ENCODE data around the gene ZNF778. TPM values are rescaled to one million over a fixed set of nuclear protein-coding genes. Genes with fewer than 3 reads are reported as not detected.

ZNF778 gene
- total and polyA plus RNA-seq, 2 donors (not counting 1 experiment from before 2014, with no cell fraction given): 2.2 to 13.4 TPM

DNA sequence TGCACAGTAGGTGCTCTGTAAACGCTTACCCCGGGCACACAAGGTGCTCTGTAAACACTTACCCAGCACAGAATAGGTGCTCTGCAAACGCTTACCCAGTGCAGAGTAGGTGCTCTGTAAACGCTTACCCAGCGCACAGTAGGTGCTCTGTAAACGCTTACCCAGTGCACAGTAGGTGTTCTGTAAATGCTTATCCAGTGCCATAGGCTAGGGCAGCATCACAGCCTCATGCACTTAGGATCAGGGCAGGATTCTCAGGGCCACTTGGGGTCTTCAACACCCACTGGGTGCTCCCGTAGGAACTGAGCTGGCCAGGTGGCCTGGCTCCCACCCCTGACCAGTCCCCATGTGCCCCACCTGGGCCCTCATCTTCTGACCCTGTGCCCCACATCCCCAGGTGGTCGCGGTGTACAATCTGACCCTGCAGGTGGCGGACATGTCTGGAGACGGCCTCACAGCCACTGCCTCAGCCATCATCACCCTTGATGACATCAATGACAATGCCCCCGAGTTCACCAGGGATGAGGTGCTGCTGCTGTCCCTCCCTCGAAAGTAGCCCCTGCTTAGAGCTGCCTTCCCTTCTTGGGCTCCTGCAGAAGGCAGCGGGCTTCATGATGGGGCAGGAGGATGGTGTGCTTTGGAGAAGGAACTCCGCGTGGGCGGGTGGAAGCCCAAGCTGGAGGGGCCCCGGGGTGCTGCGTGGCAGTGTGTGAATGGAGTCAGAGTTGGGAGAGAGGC is 30.3 kb upstream of the ZNF778 start:
- no peak overlapping the region for H3K9ac ChIP-seq (ENCODE audit: low read length)
- Mint-ChIP-seq H3K4me1 (peaks cover 3% of the 10 kb centered on the region), H3K27ac (peak overlapping the region; percentile 84), H3K9me3 (ENCODE audit: insufficient read depth) (no peaks in the 10 kb centered on the region), H3K4me3 (no peak overlapping the region), H3K27me3 (no peaks in the 10 kb centered on the region)
- WGBS (ENCODE audit: insufficient coverage): 53% methylated on average over 18 of the region's 19 CpGs
- no peaks in the 10 kb centered on the region for H3K4me1 ChIP-seq (ENCODE audit: control insufficient read depth in 2 of 2, insufficient read depth in 2 of 2, low read length in 2 of 2)
- no peaks in the 10 kb centered on the region for H4K20me1 ChIP-seq (ENCODE audit: control insufficient read depth, insufficient read depth, low read length, poor library complexity, severe bottlenecking)
- no peaks in the 10 kb centered on the region for H3K36me3 ChIP-seq (replicated peaks in 1 of 2; ENCODE audit: control extremely low read depth in 1 of 2, control insufficient read depth in 1 of 2, extremely low read depth in 1 of 2, insufficient read depth in 2 of 2, low read length in 1 of 2)
- peaks cover 0 to 16% (median 0%) of the 10 kb centered on the region in 3 donors for H3K9me3 ChIP-seq (ENCODE audit: control extremely low read depth in 1 of 3, control insufficient read depth in 2 of 3, insufficient read depth in 1 of 3, low read length in 2 of 3)
- intact Hi-C loops (cut with micrococcal nuclease): no loop called here
- H3K27me3 ChIP-seq (replicated peaks in 1 of 4; ENCODE audit: control extremely low read depth in 1 of 4, control insufficient read depth in 3 of 4, insufficient read depth in 4 of 4, low read length in 3 of 4): peaks cover 0 to 3% (median 0%) of the 10 kb centered on the region in 4 experiments
- CTCF ChIA-PET: no interaction called here
- no peak overlapping the region for H3K4me3 ChIP-seq (ENCODE audit: control extremely low read depth in 1 of 5, extremely low read depth in 1 of 5, insufficient read depth in 1 of 5, low read depth in 2 of 5, low read length in 4 of 5)
- no peak overlapping the region for H3K27ac ChIP-seq (ENCODE audit: low read length in 2 of 2)
- no peaks in the 10 kb centered on the region for H3K79me2 ChIP-seq (ENCODE audit: control insufficient read depth, insufficient read depth, low read length)
- TF ChIP-seq, protein P1, sequence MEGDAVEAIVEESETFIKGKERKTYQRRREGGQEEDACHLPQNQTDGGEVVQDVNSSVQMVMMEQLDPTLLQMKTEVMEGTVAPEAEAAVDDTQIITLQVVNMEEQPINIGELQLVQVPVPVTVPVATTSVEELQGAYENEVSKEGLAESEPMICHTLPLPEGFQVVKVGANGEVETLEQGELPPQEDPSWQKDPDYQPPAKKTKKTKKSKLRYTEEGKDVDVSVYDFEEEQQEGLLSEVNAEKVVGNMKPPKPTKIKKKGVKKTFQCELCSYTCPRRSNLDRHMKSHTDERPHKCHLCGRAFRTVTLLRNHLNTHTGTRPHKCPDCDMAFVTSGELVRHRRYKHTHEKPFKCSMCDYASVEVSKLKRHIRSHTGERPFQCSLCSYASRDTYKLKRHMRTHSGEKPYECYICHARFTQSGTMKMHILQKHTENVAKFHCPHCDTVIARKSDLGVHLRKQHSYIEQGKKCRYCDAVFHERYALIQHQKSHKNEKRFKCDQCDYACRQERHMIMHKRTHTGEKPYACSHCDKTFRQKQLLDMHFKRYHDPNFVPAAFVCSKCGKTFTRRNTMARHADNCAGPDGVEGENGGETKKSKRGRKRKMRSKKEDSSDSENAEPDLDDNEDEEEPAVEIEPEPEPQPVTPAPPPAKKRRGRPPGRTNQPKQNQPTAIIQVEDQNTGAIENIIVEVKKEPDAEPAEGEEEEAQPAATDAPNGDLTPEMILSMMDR (IDR thresholded peaks at IDR 0.05): no peak
- no peak for TF ChIP-seq EZH2 (IDR thresholded peaks at IDR 0.05; ENCODE audit: borderline replicate concordance, insufficient read depth, low read depth, low read length, poor library complexity, severe bottlenecking)
- H2AFZ ChIP-seq (ENCODE audit: insufficient read depth, low read depth, low read length, poor library complexity, severe bottlenecking): no peak overlapping the region
- peak; percentile 66 for DNase-seq
- ATAC-seq (ENCODE audit: low read depth): peak; percentile 55
- POLR2A ChIA-PET: no interaction called here
- H3K4me2 ChIP-seq (replicated peaks; ENCODE audit: low read depth, low read length, poor library complexity, severe bottlenecking): no peak overlapping the region

- TF ChIP-seq, protein P1 (IDR thresholded peaks at IDR 0.05): no peak
- no peak for TF ChIP-seq EZH2 (IDR thresholded peaks at IDR 0.05; ENCODE audit: borderline replicate concordance, insufficient read depth, low read depth, low read length, poor library complexity, severe bottlenecking)
- peak; percentile 19 for ATAC-seq (ENCODE audit: low read depth)
- Histone ChIP-seq H2AFZ (ENCODE audit: insufficient read depth, low read depth, low read length, poor library complexity, severe bottlenecking) (no peak overlapping the region), H3K4me1 (ENCODE audit: control insufficient read depth in 2 of 2, insufficient read depth in 2 of 2, low read length in 2 of 2) (no peaks in the 10 kb centered on the region), H4K20me1 (ENCODE audit: control insufficient read depth, insufficient read depth, low read length, poor library complexity, severe bottlenecking) (no peaks in the 10 kb centered on the region), H3K27me3 (replicated peaks in 1 of 4; ENCODE audit: control extremely low read depth in 1 of 4, control insufficient read depth in 3 of 4, insufficient read depth in 4 of 4, low read length in 3 of 4) (peaks cover 0 to 3% (median 0%) of the 10 kb centered on the region in 4 experiments), H3K4me3 (ENCODE audit: control extremely low read depth in 1 of 5, extremely low read depth in 1 of 5, insufficient read depth in 1 of 5, low read depth in 2 of 5, low read length in 4 of 5) (no peak overlapping the region), H3K79me2 (ENCODE audit: control insufficient read depth, insufficient read depth, low read length) (no peaks in the 10 kb centered on the region), H3K9me3 (ENCODE audit: control extremely low read depth in 1 of 3, control insufficient read depth in 2 of 3, insufficient read depth in 1 of 3, low read length in 2 of 3) (peaks cover 0 to 22% (median 0%) of the 10 kb centered on the region in 3 donors), H3K36me3 (replicated peaks in 1 of 2; ENCODE audit: control extremely low read depth in 1 of 2, control insufficient read depth in 1 of 2, extremely low read depth in 1 of 2, insufficient read depth in 2 of 2, low read length in 1 of 2) (no peaks in the 10 kb centered on the region), H3K4me2 (replicated peaks; ENCODE audit: low read depth, low read length, poor library complexity, severe bottlenecking) (no peak overlapping the region), H3K9ac (ENCODE audit: low read length) (no peak overlapping the region), H3K27ac (ENCODE audit: low read length in 2 of 2) (no peak overlapping the region)
- intact Hi-C loops (cut with micrococcal nuclease): no loop called here
- Mint-ChIP-seq H3K4me1 (peaks cover 3% of the 10 kb centered on the region), H3K27ac (peak overlapping the region; percentile 84), H3K4me3 (no peak overlapping the region), H3K27me3 (no peaks in the 10 kb centered on the region), H3K9me3 (ENCODE audit: insufficient read depth) (no peaks in the 10 kb centered on the region)
- WGBS (ENCODE audit: insufficient coverage): 73% methylated on average over 16 of the region's 19 CpGs
- CTCF ChIA-PET: no interaction called here
- no peak for DNase-seq
- POLR2A ChIA-PET: no interaction called here
Measured at GRCh38 chr16:89187770-89188392, 29.6 kb upstream of the ZNF778 start.

All from B cell (primary cell).